Mesothelial cell of epicardium (in vitro differentiated cells): Measurements from ENCODE around the gene FABP6. TPM values are rescaled to one million over a fixed set of nuclear protein-coding genes. Genes with fewer than 3 reads are reported as not detected.
A peak's percentile ranks its signal among the peaks of the same experiment; 100 is the strongest.

Experiments used
- DNase-seq, 2 experiments: peaks; one replicate each; pipeline ENCODE4 v3.0.0; 2021; ENCODE audit warnings: low spot score in 2 of 2; ENCODE audit not compliant: unreplicated experiment in 2 of 2
- H3K27ac Mint-ChIP-seq: 2 replicates; pipeline ENCODE4 v1.8.0; 2021; ENCODE audit warnings: mixed read lengths
- H3K27me3 Mint-ChIP-seq: 2 replicates; pipeline ENCODE4 v1.8.0; 2021; ENCODE audit warnings: low read depth, mixed read lengths
- H3K36me3 Mint-ChIP-seq: 2 replicates; pipeline ENCODE4 v1.8.0; 2021; ENCODE audit warnings: mixed read lengths
- H3K4me1 Mint-ChIP-seq: 2 replicates; pipeline ENCODE4 v1.8.0; 2021; ENCODE audit warnings: mixed read lengths
- H3K4me3 Mint-ChIP-seq: 2 replicates; pipeline ENCODE4 v1.8.0; 2021; ENCODE audit warnings: mild to moderate bottlenecking, moderate library complexity, mixed read lengths
- H3K9me3 Mint-ChIP-seq: 2 replicates; pipeline ENCODE4 v1.8.0; 2021; ENCODE audit warnings: mixed read lengths
- CTCF ChIP-seq: fragments of 200-600 bp; sonication (generic); IDR thresholded peaks from one replicate; pipeline ENCODE4 v1.5.0; 2021; ENCODE audit warnings: antibody characterized with exemption; ENCODE audit not compliant: unreplicated experiment
- total RNA-seq: library from RNA; stranded (reverse); gene quantifications from 3 replicates; pipeline ENCODE4 v1.2.1, GENCODE V29; 2021

Gene FABP6
- total RNA-seq, 1 donor from 2014 or later = not detected

DNA sequence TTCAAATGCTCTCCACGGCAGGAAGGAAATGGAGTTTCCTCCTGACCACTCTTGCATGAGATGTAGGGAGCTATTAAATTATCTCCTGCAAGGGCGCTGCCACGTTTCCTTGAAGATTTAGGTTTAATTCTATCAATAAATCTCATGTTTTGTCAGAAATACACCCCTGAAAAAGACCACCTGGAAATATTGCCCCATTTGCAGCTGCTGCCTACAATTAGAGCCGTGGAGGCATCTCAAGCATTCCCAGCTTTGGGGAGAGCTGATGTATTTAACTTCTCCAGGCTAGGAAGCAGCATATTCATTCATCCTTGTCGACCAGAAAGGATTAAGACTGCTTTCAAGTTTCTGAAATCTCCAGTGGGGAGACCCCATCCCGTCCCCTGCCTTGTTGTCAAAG, 42.5 kb downstream of the FABP6 start:
- H3K9me3 Mint-ChIP-seq = no peaks in the 10 kb centered on the region
- H3K4me3 Mint-ChIP-seq = no peak overlapping the region
- H3K4me1 Mint-ChIP-seq = peaks cover 21% of the 10 kb centered on the region
- no peak for DNase-seq
- TF ChIP-seq CTCF = no peak
- H3K27ac Mint-ChIP-seq = peak overlapping the region; percentile 70
- H3K27me3 Mint-ChIP-seq = no peaks in the 10 kb centered on the region
- H3K36me3 Mint-ChIP-seq = peaks cover 12% of the 10 kb centered on the region

DNA sequence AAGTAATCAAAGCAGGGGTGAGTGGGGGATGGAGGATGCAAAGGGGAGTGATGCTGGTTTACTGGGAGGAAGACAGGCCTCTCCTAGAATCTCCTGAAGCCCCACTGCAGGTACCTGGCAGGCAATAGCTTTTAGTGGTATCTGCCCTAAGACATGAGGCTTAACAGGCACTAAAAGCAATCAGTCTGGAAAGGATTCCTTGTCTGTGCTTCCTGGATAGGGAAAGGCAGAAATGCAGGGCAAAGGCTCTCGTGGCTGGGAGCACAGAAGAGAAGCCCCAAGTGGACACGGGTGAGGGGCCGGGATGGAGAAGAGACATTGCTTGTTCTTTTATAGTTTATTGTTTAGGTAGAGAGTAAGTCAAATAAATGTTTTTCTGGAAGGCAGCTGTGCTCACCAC, 43.0 kb downstream of the FABP6 start:
- Mint-ChIP-seq H3K4me3 (no peak overlapping the region), H3K27me3 (no peaks in the 10 kb centered on the region), H3K27ac (peak overlapping the region; percentile 40), H3K9me3 (no peaks in the 10 kb centered on the region), H3K4me1 (peaks cover 21% of the 10 kb centered on the region), H3K36me3 (peaks cover 15% of the 10 kb centered on the region)
- no peak for TF ChIP-seq CTCF
- no peak for DNase-seq

DNA sequence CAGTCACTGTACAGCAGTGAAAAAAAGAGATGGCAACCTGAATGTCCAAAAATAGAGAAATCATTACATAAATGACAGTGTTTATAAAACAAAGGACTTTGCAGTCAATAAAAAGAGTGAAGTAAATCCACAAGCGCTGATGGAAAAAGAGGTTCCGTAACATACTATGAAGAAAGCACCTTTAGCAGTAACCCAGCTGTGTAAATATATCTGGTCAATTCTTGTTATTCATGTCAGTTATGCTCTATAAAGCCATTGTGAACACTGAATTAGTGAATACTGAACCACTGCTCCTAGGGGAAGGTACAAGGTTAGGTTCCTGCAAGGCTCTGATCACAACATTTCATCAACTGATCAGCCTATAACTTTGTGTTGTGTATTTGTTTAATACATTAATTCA, 43.6 kb downstream of the FABP6 start:
- Mint-ChIP-seq H3K27ac (no peak overlapping the region), H3K4me1 (peaks cover 21% of the 10 kb centered on the region), H3K27me3 (no peaks in the 10 kb centered on the region), H3K36me3 (peaks cover 17% of the 10 kb centered on the region), H3K9me3 (no peaks in the 10 kb centered on the region), H3K4me3 (no peak overlapping the region)
- no peak for DNase-seq
- no peak for TF ChIP-seq CTCF

DNA sequence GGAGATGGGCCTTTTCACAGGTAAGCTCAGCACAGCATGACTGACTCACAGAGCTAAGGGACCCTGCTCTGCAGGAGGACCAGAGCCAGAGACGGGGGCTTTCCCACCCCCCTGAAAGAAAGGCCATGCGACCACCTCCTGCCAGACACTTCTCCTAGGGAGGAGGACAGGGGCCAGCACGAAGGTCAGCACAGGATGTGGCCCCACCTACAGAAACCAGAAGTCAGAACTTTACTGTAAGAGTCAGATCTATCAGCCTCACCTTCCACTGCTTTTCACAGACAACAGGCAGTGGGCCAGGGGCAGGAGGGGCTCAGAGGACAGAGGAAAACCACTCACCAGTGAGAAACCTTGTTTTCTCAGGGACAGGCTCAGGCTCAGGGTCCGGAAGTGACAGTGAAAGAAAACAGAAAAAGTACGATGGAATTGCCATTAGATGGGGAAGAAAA, 45.2 kb downstream of the FABP6 start:
- TF ChIP-seq CTCF = no peak
- no peak overlapping the region for H3K27ac Mint-ChIP-seq
- DNase-seq = no peak
- H3K36me3 Mint-ChIP-seq = peaks cover 17% of the 10 kb centered on the region
- no peaks in the 10 kb centered on the region for H3K27me3 Mint-ChIP-seq
- H3K4me3 Mint-ChIP-seq = no peak overlapping the region
- H3K4me1 Mint-ChIP-seq = peaks cover 32% of the 10 kb centered on the region
- H3K9me3 Mint-ChIP-seq = no peaks in the 10 kb centered on the region

GRCh38 chr5:160278343-160278742, 49.0 kb downstream of the FABP6 start:
- Mint-ChIP-seq H3K9me3 (no peaks in the 10 kb centered on the region), H3K27me3 (no peaks in the 10 kb centered on the region), H3K4me1 (peaks cover 10% of the 10 kb centered on the region), H3K27ac (peak overlapping the region; percentile 39), H3K36me3 (peaks cover 19% of the 10 kb centered on the region), H3K4me3 (no peak overlapping the region)
- no peak for TF ChIP-seq CTCF
- no peak for DNase-seq
